Hepatocyte (in vitro differentiated cells): ENCODE measurements around the gene MED12. TPM values are rescaled to one million over a fixed set of nuclear protein-coding genes. Genes with fewer than 3 reads are reported as not detected.

Experiments
- DNase-seq: peaks from one replicate; pipeline ENCODE4 v3.0.0-alpha.2; 2016; ENCODE audit warnings: low spot score
- H2AFZ ChIP-seq: fragments of 200-600 bp; sonication (generic); 2 replicates; pipeline ENCODE4 v1.6.0; 2016; ENCODE audit warnings: antibody characterized with exemption, mild to moderate bottlenecking
- H3K27ac ChIP-seq: fragments of 200-600 bp; sonication (generic); 2 replicates; pipeline ENCODE4 v1.5.1; 2016; ENCODE audit warnings: mild to moderate bottlenecking
- H3K27me3 ChIP-seq: fragments of 200-600 bp; sonication (generic); 2 replicates; pipeline ENCODE4 v1.6.1; 2016
- H3K36me3 ChIP-seq: fragments of 200-600 bp; sonication (generic); replicated peaks from 2 replicates; pipeline ENCODE4 v1.5.1; 2016; ENCODE audit warnings: low read depth; ENCODE audit not compliant: insufficient read depth
- H3K4me1 ChIP-seq: fragments of 200-600 bp; sonication (generic); 2 replicates; pipeline ENCODE4 v1.5.1; 2016; ENCODE audit warnings: mild to moderate bottlenecking, moderate library complexity; ENCODE audit not compliant: insufficient read depth
- H3K4me2 ChIP-seq: fragments of 200-600 bp; sonication (generic); 2 replicates; pipeline ENCODE4 v1.6.0; 2016
- H3K4me3 ChIP-seq: fragments of 200-600 bp; sonication (generic); 2 replicates; pipeline ENCODE4 v1.5.1; 2016; ENCODE audit warnings: mild to moderate bottlenecking
- H3K79me2 ChIP-seq: fragments of 200-600 bp; sonication (generic); 2 replicates; pipeline ENCODE4 v1.6.0; 2017; ENCODE audit warnings: mild to moderate bottlenecking
- H3K9me2 ChIP-seq: fragments of 200-600 bp; sonication (generic); replicated peaks from 2 replicates; pipeline ENCODE4 v1.6.0; 2017; ENCODE audit warnings: mild to moderate bottlenecking; ENCODE audit not compliant: insufficient read depth
- H3K9me3 ChIP-seq: fragments of 200-600 bp; sonication (generic); 2 replicates; pipeline ENCODE4 v1.5.1; 2016; ENCODE audit warnings: low read depth, mild to moderate bottlenecking
- H4K20me1 ChIP-seq: fragments of 200-600 bp; sonication (generic); 2 replicates; pipeline ENCODE4 v1.6.0; 2016; ENCODE audit warnings: mild to moderate bottlenecking; ENCODE audit not compliant: insufficient read depth, poor library complexity, severe bottlenecking
- EZH2 ChIP-seq: fragments of 200-600 bp; sonication (generic); IDR thresholded peaks from 2 replicates; pipeline ENCODE4 v1.6.1; 2016; ENCODE audit warnings: antibody characterized with exemption, mild to moderate bottlenecking, borderline replicate concordance
- EZH2phosphoT487 ChIP-seq: fragments of 200-600 bp; sonication (generic); IDR thresholded peaks from one replicate; pipeline ENCODE4 v1.6.1; 2018; ENCODE audit warnings: antibody characterized with exemption, mild to moderate bottlenecking, low read depth, moderate library complexity; ENCODE audit not compliant: unreplicated experiment, severe bottlenecking
- WGBS: methylation state at CpG from one replicate; pipeline ENCODE4 v1.1.6; 2016; ENCODE audit warnings: low lambda C conversion rate; ENCODE audit errors: missing lambda C conversion rate; 5-methylcytosine and 5-hydroxymethylcytosine counted together
- polyA plus RNA-seq: library from polyadenylated mRNA; unstranded; fragments of >200 nt; fragmentation: Nextera tagmentation; extraction: Ambion mirVana; gene quantifications from 2 replicates; pipeline ENCODE4 v1.2.1, GENCODE V29; 2016
- total RNA-seq: library from RNA; depleted of rRNA; stranded (reverse); fragments of >200 nt; gene quantifications from 2 replicates; pipeline ENCODE4 v1.2.3, GENCODE V29; 2014
- TF ChIP-seq, protein P1 (sequence below): fragments of 200-600 bp; sonication (generic); IDR thresholded peaks from 2 replicates; pipeline ENCODE4 v1.5.1; 2016; ENCODE audit warnings: antibody characterized with exemption, mild to moderate bottlenecking; ENCODE audit not compliant: poor library complexity

Gene MED12
- total and polyA plus RNA-seq, 2 experiments from 2014 or later = 15.7 to 32.7 TPM

GRCh38 chrX:71164071-71164470 lies 45.7 kb downstream of the MED12 start:
- Histone ChIP-seq H3K4me3 (no peak overlapping the region), H3K9me2 (no peaks in the 10 kb centered on the region), H3K79me2 (no peaks in the 10 kb centered on the region), H3K27me3 (no peaks in the 10 kb centered on the region), H3K4me1 (no peaks in the 10 kb centered on the region), H3K36me3 (no peaks in the 10 kb centered on the region), H4K20me1 (no peaks in the 10 kb centered on the region), H3K9me3 (no peaks in the 10 kb centered on the region), H3K4me2 (no peak overlapping the region), H2AFZ (no peak overlapping the region), H3K27ac (no peak overlapping the region)
- DNase-seq = no peak
- TF ChIP-seq, protein P1, sequence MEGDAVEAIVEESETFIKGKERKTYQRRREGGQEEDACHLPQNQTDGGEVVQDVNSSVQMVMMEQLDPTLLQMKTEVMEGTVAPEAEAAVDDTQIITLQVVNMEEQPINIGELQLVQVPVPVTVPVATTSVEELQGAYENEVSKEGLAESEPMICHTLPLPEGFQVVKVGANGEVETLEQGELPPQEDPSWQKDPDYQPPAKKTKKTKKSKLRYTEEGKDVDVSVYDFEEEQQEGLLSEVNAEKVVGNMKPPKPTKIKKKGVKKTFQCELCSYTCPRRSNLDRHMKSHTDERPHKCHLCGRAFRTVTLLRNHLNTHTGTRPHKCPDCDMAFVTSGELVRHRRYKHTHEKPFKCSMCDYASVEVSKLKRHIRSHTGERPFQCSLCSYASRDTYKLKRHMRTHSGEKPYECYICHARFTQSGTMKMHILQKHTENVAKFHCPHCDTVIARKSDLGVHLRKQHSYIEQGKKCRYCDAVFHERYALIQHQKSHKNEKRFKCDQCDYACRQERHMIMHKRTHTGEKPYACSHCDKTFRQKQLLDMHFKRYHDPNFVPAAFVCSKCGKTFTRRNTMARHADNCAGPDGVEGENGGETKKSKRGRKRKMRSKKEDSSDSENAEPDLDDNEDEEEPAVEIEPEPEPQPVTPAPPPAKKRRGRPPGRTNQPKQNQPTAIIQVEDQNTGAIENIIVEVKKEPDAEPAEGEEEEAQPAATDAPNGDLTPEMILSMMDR = no peak
- TF ChIP-seq EZH2 = no peak
- TF ChIP-seq EZH2phosphoT487 = no peak
- 86% methylated on average over 12 of the region's 12 CpGs for WGBS

DNA sequence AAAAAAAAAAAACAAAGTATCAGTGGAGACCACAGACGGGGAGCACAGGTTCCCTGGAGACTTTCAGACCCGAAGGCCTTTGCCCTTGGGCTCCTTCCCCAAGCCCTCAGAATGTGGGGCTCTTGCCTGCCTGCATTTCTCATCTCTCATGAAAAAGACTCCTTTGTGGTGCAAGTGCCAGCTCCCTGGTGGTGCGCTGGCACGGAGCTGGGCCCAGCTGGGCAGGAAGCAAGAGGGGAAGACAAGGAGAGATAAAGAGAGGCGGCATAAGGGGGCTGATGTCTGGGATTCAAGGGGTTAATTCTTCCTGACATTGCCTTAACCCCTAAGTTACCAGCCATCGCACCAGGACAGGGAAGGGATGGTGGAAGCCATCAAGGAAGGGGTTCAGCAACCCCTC lies 48.1 kb downstream of the MED12 start:
- Histone ChIP-seq H4K20me1 (no peaks in the 10 kb centered on the region), H3K4me1 (peaks cover 2% of the 10 kb centered on the region), H3K79me2 (no peaks in the 10 kb centered on the region), H3K4me2 (no peak overlapping the region), H3K9me2 (no peaks in the 10 kb centered on the region), H2AFZ (no peak overlapping the region), H3K27me3 (no peaks in the 10 kb centered on the region), H3K27ac (no peak overlapping the region), H3K9me3 (no peaks in the 10 kb centered on the region), H3K36me3 (no peaks in the 10 kb centered on the region), H3K4me3 (no peak overlapping the region)
- no peak for DNase-seq
- TF ChIP-seq EZH2phosphoT487 (no peak), EZH2 (no peak)
- TF ChIP-seq, protein P1 = no peak
- 75% methylated on average over 6 of the region's 6 CpGs for WGBS

GRCh38 chrX:71167031-71167781 lies 48.8 kb downstream of the MED12 start:
- 83% methylated on average over 17 of the region's 17 CpGs for WGBS
- H3K4me2 ChIP-seq = no peak overlapping the region
- no peak overlapping the region for H3K4me3 ChIP-seq
- H3K9me2 ChIP-seq = no peaks in the 10 kb centered on the region
- no peaks in the 10 kb centered on the region for H3K36me3 ChIP-seq
- no peaks in the 10 kb centered on the region for H3K27me3 ChIP-seq
- no peak overlapping the region for H3K27ac ChIP-seq
- TF ChIP-seq EZH2phosphoT487 = no peak
- TF ChIP-seq, protein P1 = no peak
- TF ChIP-seq EZH2 = no peak
- no peaks in the 10 kb centered on the region for H4K20me1 ChIP-seq
- peaks cover 4% of the 10 kb centered on the region for H3K4me1 ChIP-seq
- no peaks in the 10 kb centered on the region for H3K79me2 ChIP-seq
- no peak for DNase-seq
- H2AFZ ChIP-seq = no peak overlapping the region
- H3K9me3 ChIP-seq = no peaks in the 10 kb centered on the region
